Mucosa of stomach (tissue), 1 donor: ENCODE results near the gene MACROD1.

Experiments
- H3K27me3 ChIP-seq: one replicate; pipeline ENCODE4 v1.7.0; 2013; ENCODE audit warnings: mild to moderate bottlenecking, low read length; ENCODE audit not compliant: control insufficient read depth, insufficient read depth
- H3K36me3 ChIP-seq: one replicate; pipeline ENCODE4 v1.7.0; 2013; ENCODE audit warnings: low read length; ENCODE audit not compliant: control insufficient read depth, insufficient read depth
- H3K4me1 ChIP-seq: one replicate; pipeline ENCODE4 v1.7.0; 2013; ENCODE audit warnings: mild to moderate bottlenecking, low read length; ENCODE audit not compliant: control insufficient read depth, insufficient read depth
- H3K4me3 ChIP-seq: one replicate; pipeline ENCODE4 v1.7.0; 2013; ENCODE audit warnings: low read length
- H3K9ac ChIP-seq: one replicate; pipeline ENCODE4 v1.7.0; 2013; ENCODE audit warnings: mild to moderate bottlenecking, low read length, moderate library complexity
- H3K9me3 ChIP-seq: one replicate; pipeline ENCODE4 v1.7.0; 2013; ENCODE audit warnings: mild to moderate bottlenecking, low read length, moderate library complexity; ENCODE audit not compliant: control insufficient read depth
- donor health status: Pancreatic carcinoma.

Gene MACROD1, protein sequence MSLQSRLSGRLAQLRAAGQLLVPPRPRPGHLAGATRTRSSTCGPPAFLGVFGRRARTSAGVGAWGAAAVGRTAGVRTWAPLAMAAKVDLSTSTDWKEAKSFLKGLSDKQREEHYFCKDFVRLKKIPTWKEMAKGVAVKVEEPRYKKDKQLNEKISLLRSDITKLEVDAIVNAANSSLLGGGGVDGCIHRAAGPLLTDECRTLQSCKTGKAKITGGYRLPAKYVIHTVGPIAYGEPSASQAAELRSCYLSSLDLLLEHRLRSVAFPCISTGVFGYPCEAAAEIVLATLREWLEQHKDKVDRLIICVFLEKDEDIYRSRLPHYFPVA

DNA sequence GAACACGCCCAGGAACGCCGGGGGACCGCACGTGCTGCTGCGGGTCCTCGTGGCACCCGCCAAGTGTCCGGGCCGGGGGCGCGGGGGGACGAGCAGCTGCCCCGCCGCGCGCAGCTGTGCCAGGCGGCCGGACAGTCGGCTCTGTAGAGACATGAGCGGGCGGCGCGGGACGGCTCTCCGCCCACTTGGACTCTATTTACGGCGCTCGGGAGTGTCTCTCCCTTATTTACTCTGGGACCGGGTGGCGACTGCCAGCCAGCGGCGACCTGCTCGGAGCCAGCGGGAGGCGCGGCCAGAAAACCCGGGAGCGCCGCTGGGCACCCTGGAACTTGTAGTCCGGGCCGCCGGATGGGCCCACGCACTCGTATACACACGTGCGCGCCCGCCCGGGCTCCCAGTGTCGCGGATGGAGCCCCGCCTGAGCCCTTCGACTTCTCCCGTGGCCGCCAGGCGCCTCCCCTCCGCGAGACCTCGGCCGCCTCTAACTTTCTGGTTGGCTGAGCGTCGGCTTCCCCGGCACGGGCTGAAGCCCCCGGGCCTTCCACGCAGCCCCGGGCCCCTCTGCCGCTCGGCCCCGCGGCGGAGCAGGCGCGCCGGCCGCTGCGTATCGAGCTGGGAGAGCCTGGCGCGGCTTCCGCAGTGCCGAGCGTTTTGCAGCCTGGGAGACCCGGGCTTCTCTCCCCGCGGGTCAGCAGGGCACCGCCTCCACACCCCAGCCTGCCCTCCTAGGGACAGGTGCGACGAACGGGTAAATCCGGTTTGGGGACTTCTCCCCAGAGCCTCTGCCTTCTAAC lies at the start of gene MACROD1:
Gene MACROD1, minus strand, starts transcription at position 272 of the 794 bp plus-strand sequence. Its CDS starts 119 bp downstream, at position 153.
- H3K4me3 ChIP-seq: peak within 1 kb of the TSS; percentile 60
- no peaks in the 10 kb centered on the region for H3K9me3 ChIP-seq
- H3K27me3 ChIP-seq: no peaks in the 10 kb centered on the region
- H3K9ac ChIP-seq: peak within 1 kb of the TSS; percentile 25
- H3K4me1 ChIP-seq: peaks cover 16% of the 10 kb centered on the region
- H3K36me3 ChIP-seq: no peaks in the 10 kb centered on the region

DNA sequence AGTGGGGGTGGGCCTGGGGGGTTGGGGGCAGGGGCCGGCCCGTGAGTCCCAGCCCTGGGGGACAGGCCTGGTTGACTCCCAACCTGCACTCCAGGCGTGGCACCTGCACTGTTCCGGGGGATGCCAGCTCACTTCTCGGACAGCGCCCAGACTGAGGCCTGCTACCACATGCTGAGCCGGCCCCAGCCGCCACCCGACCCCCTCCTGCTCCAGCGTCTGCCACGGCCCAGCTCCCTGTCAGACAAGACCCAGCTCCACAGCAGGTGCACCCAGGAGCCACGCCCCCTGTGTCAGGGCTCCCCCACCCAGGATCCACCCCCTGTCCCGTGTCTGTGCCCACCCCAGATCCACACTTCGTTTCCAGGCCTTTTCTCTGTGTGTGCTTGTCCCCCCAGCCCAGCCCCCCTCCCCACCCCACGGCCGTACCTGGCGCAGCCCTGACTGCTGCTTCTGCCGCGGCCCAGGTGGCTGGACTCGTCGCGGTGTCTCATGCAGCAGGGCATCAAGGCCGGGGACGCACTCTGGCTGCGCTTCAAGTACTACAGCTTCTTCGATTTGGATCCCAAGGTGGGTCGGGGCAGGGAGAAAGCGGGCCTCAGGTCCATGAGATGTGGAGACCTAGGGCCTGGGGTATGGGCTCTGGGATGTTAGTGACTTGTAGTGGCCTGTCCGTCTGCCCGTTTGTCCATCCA lies 45.4 kb upstream of the MACROD1 start:
- H3K4me3 ChIP-seq: no peak overlapping the region
- no peaks in the 10 kb centered on the region for H3K36me3 ChIP-seq
- H3K27me3 ChIP-seq: no peaks in the 10 kb centered on the region
- H3K9ac ChIP-seq: no peak overlapping the region
- no peaks in the 10 kb centered on the region for H3K9me3 ChIP-seq
- H3K4me1 ChIP-seq: peaks cover 24% of the 10 kb centered on the region

DNA sequence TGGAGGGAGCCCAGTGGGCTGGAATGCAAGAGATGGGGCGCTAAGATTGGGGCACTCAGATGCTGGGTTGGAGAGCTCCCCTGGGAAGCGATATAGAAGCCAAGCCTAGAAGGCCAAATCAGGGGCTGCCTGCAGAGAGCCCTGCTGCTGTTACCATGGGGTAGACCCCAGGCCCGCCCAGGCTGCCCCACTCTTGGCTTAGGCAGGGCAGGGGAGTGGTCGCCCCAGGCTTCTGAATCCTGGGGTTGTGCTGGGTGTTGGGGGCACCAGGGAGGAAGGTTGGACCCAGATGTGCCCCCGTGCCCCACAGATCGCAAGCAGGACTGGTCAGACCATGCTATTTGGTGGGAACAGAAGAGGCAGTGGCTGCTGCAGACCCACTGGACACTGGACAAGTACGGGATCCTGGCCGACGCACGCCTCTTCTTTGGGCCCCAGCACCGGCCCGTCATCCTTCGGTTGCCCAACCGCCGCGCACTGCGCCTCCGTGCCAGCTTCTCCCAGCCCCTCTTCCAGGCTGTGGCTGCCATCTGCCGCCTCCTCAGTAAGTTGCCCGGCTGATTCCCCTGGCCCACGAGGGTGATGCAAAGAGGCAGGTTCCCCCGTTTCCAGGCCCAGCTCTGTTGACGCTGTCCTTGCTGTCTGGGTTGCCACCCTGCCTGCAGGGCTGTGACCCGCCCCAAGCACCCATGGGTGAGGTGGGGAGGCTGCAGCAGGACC lies 44.5 kb upstream of the MACROD1 start:
- H3K36me3 ChIP-seq: no peaks in the 10 kb centered on the region
- no peaks in the 10 kb centered on the region for H3K27me3 ChIP-seq
- H3K9me3 ChIP-seq: no peaks in the 10 kb centered on the region
- no peak overlapping the region for H3K9ac ChIP-seq
- peaks cover 33% of the 10 kb centered on the region for H3K4me1 ChIP-seq
- no peak overlapping the region for H3K4me3 ChIP-seq

DNA sequence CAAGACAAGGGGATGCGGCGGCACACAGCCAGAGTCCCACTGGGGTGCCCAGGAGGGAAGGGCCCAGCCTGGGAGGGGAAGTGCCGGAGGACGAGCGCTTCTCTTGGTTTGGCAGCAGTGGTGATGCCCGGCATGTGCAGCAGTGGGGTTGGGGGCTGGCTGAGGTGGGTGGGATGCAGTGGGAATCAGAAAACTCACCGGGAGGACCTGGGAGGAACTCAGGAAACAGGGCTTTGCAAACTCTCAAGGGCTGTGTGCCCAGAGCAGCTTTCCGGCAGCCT lies 43.6 kb upstream of the MACROD1 start:
- Histone ChIP-seq H3K4me1 (peaks cover 38% of the 10 kb centered on the region), H3K27me3 (no peaks in the 10 kb centered on the region), H3K4me3 (no peak overlapping the region), H3K9me3 (no peaks in the 10 kb centered on the region), H3K9ac (no peak overlapping the region), H3K36me3 (no peaks in the 10 kb centered on the region)

DNA sequence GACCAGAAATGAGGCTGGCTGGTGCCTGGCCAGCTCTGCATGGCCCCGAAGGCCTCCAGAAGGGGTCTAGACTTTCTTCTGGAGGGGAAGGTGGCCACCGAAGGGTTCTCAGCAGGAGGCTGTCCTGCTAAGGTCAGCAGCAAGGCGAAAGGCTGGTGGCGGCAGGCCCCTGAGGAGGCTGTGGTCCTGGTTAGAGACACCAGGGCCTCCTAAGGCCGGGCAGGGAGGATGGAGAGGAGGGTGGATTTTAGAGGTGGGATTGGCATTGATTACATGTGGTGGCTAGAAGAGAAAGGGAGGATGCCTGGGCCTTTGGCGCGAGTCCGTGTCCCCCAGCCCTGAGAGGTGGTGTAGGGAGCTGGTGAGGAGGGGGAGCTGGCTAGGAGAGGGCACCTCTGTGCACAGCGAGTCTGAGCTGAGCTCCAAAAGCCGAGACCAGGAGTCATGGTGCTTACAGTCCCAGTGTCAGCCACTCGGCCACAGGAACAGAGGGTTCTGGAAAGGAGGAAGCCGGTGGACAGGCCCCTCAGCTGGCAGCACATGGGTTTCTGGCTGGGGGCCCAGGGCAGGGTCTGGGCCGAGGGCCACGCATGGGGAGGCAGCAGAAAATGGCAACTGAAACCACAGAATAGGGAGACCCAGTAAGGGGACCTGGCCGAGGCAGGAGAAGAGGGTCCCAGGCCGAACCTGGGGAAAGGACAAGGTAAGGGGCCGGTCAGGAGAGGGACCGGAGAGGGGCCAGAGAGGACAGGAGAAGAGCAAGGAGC lies 43.1 kb upstream of the MACROD1 start:
- H3K9me3 ChIP-seq: no peaks in the 10 kb centered on the region
- peaks cover 5% of the 10 kb centered on the region for H3K36me3 ChIP-seq
- H3K27me3 ChIP-seq: no peaks in the 10 kb centered on the region
- H3K4me1 ChIP-seq: peaks cover 44% of the 10 kb centered on the region
- peak overlapping the region; percentile 84 for H3K9ac ChIP-seq
- H3K4me3 ChIP-seq: no peak overlapping the region

DNA sequence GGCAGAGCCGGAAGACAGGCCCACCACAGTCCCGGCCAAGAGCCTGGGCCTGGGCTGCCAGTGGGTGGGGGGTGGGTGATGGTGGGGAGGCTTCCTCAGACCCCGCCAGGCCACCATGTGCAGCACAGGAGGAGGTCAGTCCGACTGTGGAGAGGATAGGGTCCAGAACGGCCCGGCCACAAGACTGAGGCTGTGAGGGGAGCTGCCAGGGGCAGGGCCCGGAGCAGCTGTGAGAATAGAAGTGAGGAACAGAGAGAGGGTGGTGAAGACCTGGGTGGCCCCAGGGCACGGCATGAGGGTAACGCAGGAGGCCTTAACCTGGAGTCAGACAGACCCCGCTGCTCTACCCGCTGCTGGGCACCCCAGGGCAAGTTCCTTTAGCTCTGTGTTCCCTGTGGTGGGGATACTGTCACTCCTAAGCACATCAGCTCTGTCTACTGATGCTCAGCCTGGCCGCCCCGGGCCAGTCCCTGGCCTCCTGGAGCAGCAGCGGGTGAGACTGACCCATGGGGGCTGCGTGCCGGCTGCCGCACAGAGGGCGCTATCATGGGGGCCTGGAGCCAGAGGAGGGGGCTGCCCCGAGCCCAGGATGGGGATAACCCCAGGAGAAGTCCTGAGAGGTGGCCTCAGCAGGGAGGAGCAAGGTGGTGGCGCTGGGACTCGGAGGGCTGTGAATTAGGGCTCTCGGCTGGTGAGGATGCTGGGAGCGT lies 42.3 kb upstream of the MACROD1 start:
- H3K9me3 ChIP-seq: no peaks in the 10 kb centered on the region
- H3K4me3 ChIP-seq: no peak overlapping the region
- H3K9ac ChIP-seq: peak overlapping the region; percentile 84
- H3K27me3 ChIP-seq: no peaks in the 10 kb centered on the region
- H3K4me1 ChIP-seq: peaks cover 45% of the 10 kb centered on the region
- peaks cover 12% of the 10 kb centered on the region for H3K36me3 ChIP-seq

DNA sequence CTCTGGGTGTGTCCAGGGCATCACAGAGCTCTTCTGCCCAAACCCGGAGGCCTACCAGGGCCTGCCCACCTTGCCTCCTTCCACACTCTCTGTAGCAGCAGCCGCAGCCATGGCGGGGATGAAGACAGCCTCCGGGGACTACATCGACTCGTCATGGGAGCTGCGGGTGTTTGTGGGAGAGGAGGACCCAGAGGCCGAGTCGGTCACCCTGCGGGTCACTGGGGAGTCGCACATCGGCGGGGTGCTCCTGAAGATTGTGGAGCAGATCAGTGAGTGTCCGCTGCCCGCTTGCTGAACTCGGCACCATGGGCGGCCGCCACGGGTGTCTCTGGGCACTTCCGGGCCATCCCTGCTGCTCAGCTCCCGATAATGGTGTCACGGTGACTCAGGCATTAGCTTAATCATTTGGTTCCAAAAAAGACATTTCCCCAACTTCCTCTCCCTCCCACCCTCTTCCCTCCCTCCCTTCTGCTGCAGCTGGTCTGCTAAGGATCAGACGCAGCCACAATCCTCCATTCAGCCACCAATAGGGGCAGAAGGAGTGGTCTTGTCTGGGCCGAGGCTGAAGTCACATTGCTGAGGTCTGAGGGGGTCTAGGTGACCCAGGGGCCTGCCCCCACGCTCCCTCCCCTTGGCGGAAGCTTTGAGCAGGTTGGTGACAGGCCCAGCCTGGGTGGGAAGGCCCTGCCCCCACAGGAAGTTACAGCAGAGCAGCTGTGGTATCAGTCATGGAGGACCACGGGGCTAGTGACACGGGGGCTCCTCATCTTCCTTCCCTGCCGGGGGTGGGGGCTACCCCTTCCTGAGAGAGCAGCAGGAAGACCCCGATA lies 41.6 kb upstream of the MACROD1 start:
- peak overlapping the region; percentile 77 for H3K4me3 ChIP-seq

DNA sequence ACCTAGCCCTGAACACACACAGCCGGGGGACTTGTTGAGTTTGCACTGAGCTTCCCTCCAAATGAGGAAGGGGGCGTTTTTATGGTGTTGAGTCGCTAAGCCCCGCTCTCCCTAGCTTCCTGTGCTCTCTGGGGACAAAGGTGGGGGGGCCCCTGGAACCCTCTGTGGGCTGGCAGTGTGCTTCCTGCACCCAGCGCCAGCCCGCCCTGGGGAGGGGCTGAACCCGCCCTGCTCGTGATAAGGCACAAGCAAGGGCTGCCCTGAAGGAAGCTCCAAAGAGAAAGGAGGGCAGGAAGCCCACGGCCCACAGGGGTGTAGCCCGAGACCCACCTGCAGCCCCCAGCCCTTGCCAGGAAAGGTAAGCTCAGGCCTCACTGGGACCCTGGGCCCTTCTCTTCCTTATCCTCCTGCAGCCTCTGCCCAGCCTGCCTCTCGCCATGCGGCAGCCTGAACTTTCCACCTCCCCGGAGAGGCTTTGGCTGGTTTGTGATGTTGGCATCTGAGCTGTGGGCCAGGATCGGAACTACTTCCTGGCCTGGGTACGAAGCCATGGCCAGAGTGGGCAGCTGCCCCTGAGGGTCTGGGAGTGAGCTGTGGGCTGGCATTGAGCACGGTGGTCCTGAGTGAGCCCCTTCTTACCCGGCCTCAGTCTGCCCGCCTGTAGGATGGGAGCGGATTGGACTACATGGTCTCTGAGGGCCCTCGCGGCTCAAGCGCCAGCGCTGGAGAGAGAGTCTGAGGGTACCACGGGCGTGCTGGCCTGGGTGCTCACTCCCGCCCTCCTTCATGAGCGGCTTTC lies 40.7 kb upstream of the MACROD1 start, which contains the start of gene FERMT3:
Gene FERMT3, plus strand, starts transcription at position 265 of the 799 bp plus-strand sequence. CDS start 644 bp downstream, outside the sequence.
- H3K27me3 ChIP-seq: no peaks in the 10 kb centered on the region
- peak within 1 kb of the TSS; percentile 77 for H3K4me3 ChIP-seq
- H3K9ac ChIP-seq: peak within 1 kb of the TSS; percentile 84
- H3K36me3 ChIP-seq: peaks cover 12% of the 10 kb centered on the region
- H3K9me3 ChIP-seq: no peaks in the 10 kb centered on the region
- peaks cover 45% of the 10 kb centered on the region for H3K4me1 ChIP-seq

More for the DNA sequence above, 41.6 kb upstream of the MACROD1 start:
- H3K36me3 ChIP-seq: peaks cover 12% of the 10 kb centered on the region
- H3K27me3 ChIP-seq: no peaks in the 10 kb centered on the region
- no peaks in the 10 kb centered on the region for H3K9me3 ChIP-seq
- H3K9ac ChIP-seq: peak overlapping the region; percentile 84
- peaks cover 45% of the 10 kb centered on the region for H3K4me1 ChIP-seq

DNA sequence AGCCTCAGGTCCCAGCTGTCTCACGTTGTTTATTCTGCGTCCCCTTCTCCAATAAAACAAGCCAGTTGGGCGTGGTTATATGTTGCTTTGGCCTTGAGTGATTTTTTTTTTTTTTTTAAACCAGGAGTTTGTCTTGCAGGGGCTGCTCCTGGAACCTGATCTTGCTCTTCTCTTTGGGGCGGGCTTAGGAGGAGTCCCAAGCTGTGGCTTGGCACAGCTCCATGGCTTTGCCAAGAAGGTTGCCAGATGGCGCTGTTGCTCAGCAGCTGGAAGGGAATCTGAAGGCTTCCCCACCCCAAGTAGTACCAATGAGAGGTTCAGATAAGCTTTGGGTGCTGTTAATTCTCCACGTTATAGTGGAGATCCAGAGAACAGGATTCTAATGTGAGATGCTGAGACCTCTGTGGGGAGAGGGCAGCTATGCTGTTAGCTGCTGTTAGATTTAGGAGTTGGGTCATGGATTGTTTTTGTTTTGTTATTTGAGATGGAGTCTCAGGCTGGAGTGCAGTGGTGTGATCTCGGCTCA lies 38.6 kb upstream of the MACROD1 start:
- H3K27me3 ChIP-seq: no peaks in the 10 kb centered on the region
- peaks cover 45% of the 10 kb centered on the region for H3K4me1 ChIP-seq

More for the DNA sequence above, 38.6 kb upstream of the MACROD1 start:
- no peaks in the 10 kb centered on the region for H3K9me3 ChIP-seq
- H3K4me3 ChIP-seq: no peak overlapping the region
- H3K36me3 ChIP-seq: peaks cover 19% of the 10 kb centered on the region
- H3K9ac ChIP-seq: no peak overlapping the region
